H9 (cell line): ENCODE results near the gene NPHP1. TPM values are rescaled to one million over a fixed set of nuclear protein-coding genes. Genes with fewer than 3 reads are reported as not detected.

Experiments used
- DNase-seq: peaks from one replicate; pipeline ENCODE4 v3.0.0-alpha.2; 2017
- H2AFZ ChIP-seq: one replicate; pipeline ENCODE4 v1.6.1; 2013; ENCODE audit warnings: mild to moderate bottlenecking, low read length, control low read depth, moderate library complexity
- H2AK5ac ChIP-seq: 2 replicates; pipeline ENCODE4 v1.6.1; 2013; ENCODE audit warnings: low read length, control low read depth, mixed read lengths; ENCODE audit not compliant: insufficient read length
- H2BK120ac ChIP-seq: one replicate; pipeline ENCODE4 v1.6.1; 2013; ENCODE audit warnings: low read depth, mild to moderate bottlenecking, low read length, control low read depth, inconsistent platforms; ENCODE audit not compliant: poor library complexity, severe bottlenecking
- H2BK12ac ChIP-seq: 2 replicates; pipeline ENCODE4 v1.6.1; 2013; ENCODE audit warnings: low read length, control low read depth, mixed read lengths, low read depth; ENCODE audit not compliant: insufficient read length
- H2BK15ac ChIP-seq: 2 replicates; pipeline ENCODE4 v1.6.1; 2013; ENCODE audit warnings: low read depth, low read length, control low read depth
- H2BK20ac ChIP-seq: one replicate; pipeline ENCODE4 v1.6.1; 2013; ENCODE audit warnings: low read depth, mild to moderate bottlenecking, low read length, control low read depth, inconsistent platforms; ENCODE audit not compliant: poor library complexity, severe bottlenecking
- H2BK5ac ChIP-seq: 2 replicates; pipeline ENCODE4 v1.6.1; 2013; ENCODE audit warnings: low read length, control low read depth, mixed read lengths; ENCODE audit not compliant: insufficient read length
- H3K14ac ChIP-seq: 2 replicates; pipeline ENCODE4 v1.6.1; 2013; ENCODE audit warnings: low read length, control low read depth; ENCODE audit not compliant: insufficient read depth
- H3K18ac ChIP-seq: 2 replicates; pipeline ENCODE4 v1.6.1; 2013; ENCODE audit warnings: low read depth, mild to moderate bottlenecking, mixed read lengths, low read length, control low read depth; ENCODE audit not compliant: insufficient read length
- H3K23ac ChIP-seq: 2 replicates; pipeline ENCODE4 v1.6.1; 2013; ENCODE audit warnings: low read length, control low read depth, mixed read lengths, low read depth; ENCODE audit not compliant: insufficient read length
- H3K23me2 ChIP-seq: 2 replicates; pipeline ENCODE4 v1.6.1; 2013; ENCODE audit warnings: low read depth, mild to moderate bottlenecking, mixed read lengths, low read length, control low read depth; ENCODE audit not compliant: insufficient read length, poor library complexity, severe bottlenecking
- H3K27ac ChIP-seq: 2 replicates; pipeline ENCODE4 v1.5.1; 2013; ENCODE audit warnings: low read length, control low read depth, mixed read lengths, low read depth; ENCODE audit not compliant: insufficient read length
- H3K27me3 ChIP-seq: 2 replicates; pipeline ENCODE4 v1.6.1; 2013; ENCODE audit warnings: low read length, control low read depth, inconsistent platforms; ENCODE audit not compliant: insufficient read depth
- H3K4ac ChIP-seq: 2 replicates; pipeline ENCODE4 v1.6.1; 2013; ENCODE audit warnings: low read depth, mild to moderate bottlenecking, control low read depth, inconsistent platforms, low read length, moderate library complexity
- H3K4me1 ChIP-seq: 2 replicates; pipeline ENCODE4 v1.6.1; 2013; ENCODE audit warnings: low read length, control low read depth, inconsistent platforms; ENCODE audit not compliant: insufficient read depth
- H3K4me2 ChIP-seq: 2 replicates; pipeline ENCODE4 v1.6.1; 2013; ENCODE audit warnings: low read length, control low read depth, mixed read lengths; ENCODE audit not compliant: insufficient read length, insufficient read depth
- H3K56ac ChIP-seq: 2 replicates; pipeline ENCODE4 v1.6.1; 2013; ENCODE audit warnings: low read depth, mild to moderate bottlenecking, mixed read lengths, low read length, control low read depth; ENCODE audit not compliant: insufficient read length
- H3K79me1 ChIP-seq: 2 replicates; pipeline ENCODE4 v1.6.1; 2013; ENCODE audit warnings: low read depth, mild to moderate bottlenecking, moderate library complexity, low read length, control low read depth, inconsistent platforms; ENCODE audit not compliant: insufficient read depth, poor library complexity, severe bottlenecking
- H3K79me2 ChIP-seq: 2 replicates; pipeline ENCODE4 v1.6.1; 2013; ENCODE audit warnings: low read length, control low read depth, inconsistent platforms; ENCODE audit not compliant: insufficient read depth
- H3K9ac ChIP-seq: 2 replicates; pipeline ENCODE4 v1.6.1; 2013; ENCODE audit warnings: low read length, control low read depth, mixed read lengths; ENCODE audit not compliant: insufficient read length; ENCODE audit errors: extremely low read depth
- H3K9me3 ChIP-seq: one replicate; pipeline ENCODE4 v1.6.1; 2013; ENCODE audit warnings: low read depth, low read length, inconsistent platforms; ENCODE audit not compliant: control insufficient read depth
- H3T11ph ChIP-seq: one replicate; pipeline ENCODE4 v1.6.1; 2013; ENCODE audit warnings: mild to moderate bottlenecking, low read length, control low read depth, inconsistent platforms
- H4K20me1 ChIP-seq: one replicate; pipeline ENCODE4 v1.6.1; 2013; ENCODE audit not compliant: control insufficient read depth, insufficient read length, insufficient read depth
- H4K5ac ChIP-seq: 2 replicates; pipeline ENCODE4 v1.6.1; 2013; ENCODE audit warnings: low read depth, mild to moderate bottlenecking, mixed read lengths, low read length, control low read depth; ENCODE audit not compliant: insufficient read length
- H4K8ac ChIP-seq: replicated peaks from 2 replicates; pipeline ENCODE4 v1.6.1; 2013; ENCODE audit warnings: low read length, control low read depth, mixed read lengths, low read depth; ENCODE audit not compliant: insufficient read length
- H4K91ac ChIP-seq: 2 replicates; pipeline ENCODE4 v1.6.1; 2013; ENCODE audit warnings: low read depth, mild to moderate bottlenecking, moderate library complexity, mixed read lengths, low read length, control low read depth; ENCODE audit not compliant: insufficient read length
- H3K27ac Mint-ChIP-seq, 3 experiments: 2 replicates in 2 of 3; 3 replicates in 1 of 3; pipeline ENCODE4 v1.8.0; 2020 to 2021; ENCODE audit warnings: mixed read lengths in 3 of 3, mild to moderate bottlenecking in 1 of 3, moderate library complexity in 1 of 3
- H3K27me3 Mint-ChIP-seq: 2 replicates; pipeline ENCODE4 v1.8.0; 2021; ENCODE audit warnings: low read depth, mild to moderate bottlenecking, moderate library complexity, mixed read lengths
- H3K36me3 Mint-ChIP-seq, 3 experiments: 2 replicates in 2 of 3; 3 replicates in 1 of 3; pipeline ENCODE4 v1.8.0; 2020 to 2021; ENCODE audit warnings: low read depth in 3 of 3, mixed read lengths in 3 of 3; ENCODE audit not compliant: insufficient read depth in 1 of 3
- H3K4me1 Mint-ChIP-seq, 2 experiments: 2 replicates each; pipeline ENCODE4 v1.8.0; 2020; ENCODE audit warnings: mixed read lengths in 2 of 2
- H3K4me3 Mint-ChIP-seq, 2 experiments: 2 replicates in 1 of 2; 3 replicates in 1 of 2; pipeline ENCODE4 v1.8.0; 2020 to 2021; ENCODE audit warnings: mild to moderate bottlenecking in 2 of 2, mixed read lengths in 2 of 2, moderate library complexity in 1 of 2
- H3K9me3 Mint-ChIP-seq, 2 experiments: 2 replicates in 1 of 2; 3 replicates in 1 of 2; pipeline ENCODE4 v1.8.0; 2020; ENCODE audit warnings: mild to moderate bottlenecking in 2 of 2, mixed read lengths in 2 of 2, moderate library complexity in 1 of 2
- WGBS: extraction: QIAGEN DNeasy Blood & Tissue Kit; methylation state at CpG from one replicate; pipeline ENCODE4 v1.1.7; 2013; ENCODE audit warnings: missing lambda C conversion rate, low lambda C conversion rate, mixed read lengths; ENCODE audit not compliant: insufficient read length; ENCODE audit errors: extremely low coverage; 5-methylcytosine and 5-hydroxymethylcytosine counted together
- total RNA-seq: library from RNA; stranded (reverse); gene quantifications from 2 replicates; pipeline ENCODE4 v1.2.1, GENCODE V29; 2021
- TF ChIP-seq, protein P1 (sequence below): fragments of 200-600 bp; sonication (generic); conservative IDR thresholded peaks from 3 replicates; pipeline ENCODE4 v1.8.0; 2021; ENCODE audit warnings: antibody characterized with exemption, mild to moderate bottlenecking

The NPHP1 gene
- total RNA-seq, 1 experiment from 2014 or later, result 2.1 TPM

DNA sequence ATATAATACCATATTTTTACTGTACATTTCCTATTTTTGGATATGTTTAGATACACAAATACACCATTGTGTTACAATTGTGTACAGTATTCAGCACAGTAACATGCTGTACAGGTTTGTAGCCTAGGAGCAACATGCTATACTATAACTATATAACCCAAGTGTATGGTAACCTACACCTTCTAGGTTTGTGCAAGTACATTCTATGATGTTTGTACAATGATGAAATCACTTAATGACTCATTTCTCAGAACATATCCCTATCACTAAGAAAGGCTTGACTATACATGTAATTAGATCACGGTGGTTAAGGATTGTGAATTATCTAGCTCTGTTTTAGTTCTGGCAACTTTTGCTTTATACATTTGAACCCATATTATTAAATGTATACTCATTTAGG is 31.3 kb downstream of the NPHP1 start:
- no peak overlapping the region for H2BK12ac ChIP-seq
- TF ChIP-seq, protein P1, sequence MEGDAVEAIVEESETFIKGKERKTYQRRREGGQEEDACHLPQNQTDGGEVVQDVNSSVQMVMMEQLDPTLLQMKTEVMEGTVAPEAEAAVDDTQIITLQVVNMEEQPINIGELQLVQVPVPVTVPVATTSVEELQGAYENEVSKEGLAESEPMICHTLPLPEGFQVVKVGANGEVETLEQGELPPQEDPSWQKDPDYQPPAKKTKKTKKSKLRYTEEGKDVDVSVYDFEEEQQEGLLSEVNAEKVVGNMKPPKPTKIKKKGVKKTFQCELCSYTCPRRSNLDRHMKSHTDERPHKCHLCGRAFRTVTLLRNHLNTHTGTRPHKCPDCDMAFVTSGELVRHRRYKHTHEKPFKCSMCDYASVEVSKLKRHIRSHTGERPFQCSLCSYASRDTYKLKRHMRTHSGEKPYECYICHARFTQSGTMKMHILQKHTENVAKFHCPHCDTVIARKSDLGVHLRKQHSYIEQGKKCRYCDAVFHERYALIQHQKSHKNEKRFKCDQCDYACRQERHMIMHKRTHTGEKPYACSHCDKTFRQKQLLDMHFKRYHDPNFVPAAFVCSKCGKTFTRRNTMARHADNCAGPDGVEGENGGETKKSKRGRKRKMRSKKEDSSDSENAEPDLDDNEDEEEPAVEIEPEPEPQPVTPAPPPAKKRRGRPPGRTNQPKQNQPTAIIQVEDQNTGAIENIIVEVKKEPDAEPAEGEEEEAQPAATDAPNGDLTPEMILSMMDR, result no peak
- H3K9ac ChIP-seq, result no peak overlapping the region
- no peaks in the 10 kb centered on the region for H3K27me3 Mint-ChIP-seq
- no peak overlapping the region for H3K4me3 Mint-ChIP-seq
- no peak overlapping the region for H2AK5ac ChIP-seq
- no peaks in the 10 kb centered on the region for H4K20me1 ChIP-seq
- H3K56ac ChIP-seq, result no peak overlapping the region
- H3K14ac ChIP-seq, result no peak overlapping the region
- no peak overlapping the region for H3K4ac ChIP-seq
- H4K5ac ChIP-seq, result no peak overlapping the region
- no peak overlapping the region for H2BK120ac ChIP-seq
- H2BK20ac ChIP-seq, result no peak overlapping the region
- no peaks in the 10 kb centered on the region for H3K23me2 ChIP-seq
- H3K4me1 Mint-ChIP-seq, result no peaks in the 10 kb centered on the region
- H3K4me1 ChIP-seq, result no peaks in the 10 kb centered on the region
- H4K91ac ChIP-seq, result no peak overlapping the region
- no CpG with 5 or more reads among the region's 1 CpG for WGBS
- H3K9me3 Mint-ChIP-seq, result no peaks in the 10 kb centered on the region
- H3K18ac ChIP-seq, result no peak overlapping the region
- H3K27ac ChIP-seq, result no peak overlapping the region
- no peak overlapping the region for H3K23ac ChIP-seq
- H3T11ph ChIP-seq, result no peak overlapping the region
- DNase-seq, result no peak
- H3K79me1 ChIP-seq, result no peaks in the 10 kb centered on the region
- no peak overlapping the region for H4K8ac ChIP-seq
- H2AFZ ChIP-seq, result no peak overlapping the region
- H3K27me3 ChIP-seq, result no peaks in the 10 kb centered on the region
- no peak overlapping the region for H2BK5ac ChIP-seq
- no peaks in the 10 kb centered on the region for H3K79me2 ChIP-seq
- no peaks in the 10 kb centered on the region for H3K36me3 Mint-ChIP-seq
- no peak overlapping the region for H3K27ac Mint-ChIP-seq
- no peak overlapping the region for H3K4me2 ChIP-seq
- H2BK15ac ChIP-seq, result no peak overlapping the region
- no peaks in the 10 kb centered on the region for H3K9me3 ChIP-seq
